HG02943 (cell line): Measurements from ENCODE around the gene CBFA2T3.

Source experiments
- ATAC-seq: cut with Tn5 transposase; IDR thresholded peaks from one replicate; pipeline ENCODE4 v1.9.1; 2021; ENCODE audit warnings: mild to moderate bottlenecking, low read depth, moderate library complexity; ENCODE audit not compliant: unreplicated experiment

Gene CBFA2T3

DNA sequence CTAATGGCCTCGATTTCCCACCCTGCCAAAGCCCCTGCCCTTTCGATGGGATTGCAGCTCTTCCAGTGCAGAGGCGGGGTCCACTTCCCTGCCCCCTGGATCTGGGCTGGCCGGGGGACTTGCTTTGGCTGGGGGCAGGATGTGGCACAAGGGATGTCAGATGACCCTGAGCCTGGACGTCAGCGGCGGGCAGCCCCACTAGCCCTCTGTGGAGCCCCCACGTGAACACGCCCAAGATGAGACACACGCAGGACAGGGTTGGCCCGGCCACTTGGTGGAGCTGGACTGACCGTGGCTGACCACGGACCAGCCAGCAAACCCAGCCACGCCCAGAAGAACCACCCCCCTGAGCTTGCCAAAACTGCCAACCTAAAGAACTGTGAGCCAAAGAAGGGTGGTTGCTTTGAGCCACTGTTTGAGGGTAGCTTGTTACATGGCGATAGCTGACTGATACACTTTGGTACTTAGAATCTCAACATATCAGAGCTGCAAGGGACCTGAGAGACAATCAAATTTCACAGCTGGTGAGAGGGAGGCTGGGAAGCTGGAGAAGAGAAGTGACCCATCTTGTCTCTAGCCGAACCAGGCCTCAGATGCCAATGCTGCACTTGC is 63.9 kb downstream of the CBFA2T3 start:
- ATAC-seq: no peak

DNA sequence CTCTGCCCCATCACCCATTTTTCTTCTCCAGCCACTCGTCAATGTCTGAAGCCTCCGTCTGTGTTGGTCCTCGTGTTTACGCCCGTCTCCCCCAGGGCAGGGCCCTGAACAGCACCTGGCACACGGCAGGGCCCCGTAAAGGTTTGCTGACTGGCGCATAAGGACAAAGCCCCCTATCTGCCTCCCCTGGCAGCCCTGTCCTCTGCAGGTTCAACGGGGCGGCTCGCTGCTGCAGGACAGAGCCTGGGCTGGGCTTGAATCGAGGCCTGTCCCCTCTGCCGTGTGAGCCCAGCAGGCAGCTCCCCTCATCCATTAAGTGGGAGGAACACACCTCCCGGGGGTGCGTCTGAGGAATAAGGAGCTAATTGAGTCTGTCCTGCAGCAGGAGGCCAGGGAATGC is 64.5 kb downstream of the CBFA2T3 start:
- no peak for ATAC-seq

DNA sequence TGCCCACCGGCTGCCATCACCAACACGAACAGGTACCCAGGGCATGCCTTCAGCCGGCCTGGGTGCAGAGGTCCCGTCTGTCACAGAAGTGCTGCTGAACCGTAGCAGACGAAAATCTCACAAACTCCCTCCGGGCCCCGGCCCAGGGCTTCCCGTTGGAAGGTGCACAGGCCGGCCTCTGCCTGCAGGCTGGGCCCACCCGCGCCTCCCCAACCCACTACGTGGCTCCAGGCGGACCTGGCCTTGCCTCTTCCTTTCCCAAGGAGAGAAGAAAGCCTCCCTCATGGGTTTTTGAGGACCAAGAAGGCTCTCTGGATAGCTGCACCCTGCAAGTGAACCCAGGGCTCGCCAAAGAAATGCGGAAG is 65.1 kb downstream of the CBFA2T3 start:
- ATAC-seq: no peak

DNA sequence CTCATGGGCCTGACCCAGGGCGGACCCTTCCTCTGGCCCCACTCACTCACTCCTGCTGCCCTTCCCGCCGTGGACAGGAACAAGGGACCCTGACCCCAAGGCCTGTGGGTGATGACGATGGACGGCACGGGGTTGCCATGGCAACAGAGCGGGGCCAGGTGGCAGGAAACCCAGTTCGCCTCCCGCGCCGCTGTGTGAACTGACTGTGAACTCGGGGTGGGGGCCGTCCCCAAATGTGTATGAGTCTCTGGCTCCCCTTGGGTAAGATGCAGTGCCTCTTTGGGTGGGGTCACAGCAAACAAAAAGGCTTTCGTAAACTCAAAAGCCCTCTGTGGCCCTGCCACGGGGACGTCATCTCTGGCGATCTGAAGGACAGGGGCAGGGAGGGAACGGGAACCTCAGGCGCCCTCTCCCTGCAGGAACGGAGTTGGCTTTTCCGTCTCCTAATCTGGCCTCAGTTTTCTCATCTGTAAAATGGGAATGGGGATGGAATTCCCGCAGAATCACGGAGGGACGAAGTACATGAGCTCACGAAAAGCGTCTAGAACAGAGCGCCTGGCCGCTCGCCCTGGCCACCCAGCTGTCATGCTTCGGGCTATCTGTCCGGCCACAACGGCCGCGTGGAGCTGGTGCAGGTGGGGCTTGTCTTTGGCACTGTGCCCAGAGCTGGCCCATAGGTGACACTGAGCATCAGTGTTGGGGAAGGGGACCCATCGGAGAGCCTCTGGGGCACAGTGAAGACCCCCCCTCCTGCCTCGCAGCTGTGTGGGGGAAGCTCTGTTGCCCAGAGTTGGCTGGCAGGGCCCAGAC is 65.7 kb downstream of the CBFA2T3 start:
- ATAC-seq: no peak

DNA sequence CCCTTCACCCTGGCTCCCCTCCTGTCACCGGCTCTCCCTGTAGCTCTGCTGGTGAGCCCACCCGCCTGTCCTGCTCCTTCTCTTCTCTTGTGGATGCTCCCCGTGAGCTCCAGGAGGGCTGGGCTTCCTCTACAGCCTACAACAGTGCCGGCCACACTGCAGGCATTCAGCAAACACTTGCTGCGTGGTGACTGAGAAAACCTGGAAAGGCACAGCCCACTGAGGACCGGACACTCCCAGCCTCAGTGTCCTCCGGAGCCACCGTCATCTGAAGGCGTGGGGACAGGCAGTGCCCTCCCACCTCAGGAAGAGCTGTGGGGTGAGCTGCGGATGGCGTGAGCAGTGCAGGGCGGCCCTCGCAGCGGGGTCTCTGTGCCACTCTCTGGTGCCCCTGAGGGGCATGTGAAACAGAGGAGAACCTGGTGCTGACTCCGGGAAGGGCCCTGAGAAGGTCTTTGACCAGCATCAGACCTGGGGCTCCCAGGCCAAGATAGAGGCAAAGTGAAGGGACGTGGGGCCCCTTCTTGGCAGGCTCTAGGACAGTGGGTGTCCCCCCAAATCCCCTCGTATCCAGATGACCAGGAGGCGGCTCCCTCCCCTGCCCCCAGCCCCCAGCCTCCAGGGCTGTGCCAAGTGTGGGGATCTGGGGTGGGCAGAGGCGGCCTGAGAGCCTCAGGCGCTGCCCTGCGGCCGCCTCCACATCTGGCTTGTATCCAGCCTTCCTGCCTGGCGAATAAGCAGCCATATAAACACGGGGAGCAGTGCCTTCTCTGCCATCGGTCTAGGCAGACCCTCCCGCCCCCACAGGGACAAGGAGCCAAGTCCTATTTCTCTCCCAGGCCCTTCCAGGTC is 66.5 kb downstream of the CBFA2T3 start:
- no peak for ATAC-seq

DNA sequence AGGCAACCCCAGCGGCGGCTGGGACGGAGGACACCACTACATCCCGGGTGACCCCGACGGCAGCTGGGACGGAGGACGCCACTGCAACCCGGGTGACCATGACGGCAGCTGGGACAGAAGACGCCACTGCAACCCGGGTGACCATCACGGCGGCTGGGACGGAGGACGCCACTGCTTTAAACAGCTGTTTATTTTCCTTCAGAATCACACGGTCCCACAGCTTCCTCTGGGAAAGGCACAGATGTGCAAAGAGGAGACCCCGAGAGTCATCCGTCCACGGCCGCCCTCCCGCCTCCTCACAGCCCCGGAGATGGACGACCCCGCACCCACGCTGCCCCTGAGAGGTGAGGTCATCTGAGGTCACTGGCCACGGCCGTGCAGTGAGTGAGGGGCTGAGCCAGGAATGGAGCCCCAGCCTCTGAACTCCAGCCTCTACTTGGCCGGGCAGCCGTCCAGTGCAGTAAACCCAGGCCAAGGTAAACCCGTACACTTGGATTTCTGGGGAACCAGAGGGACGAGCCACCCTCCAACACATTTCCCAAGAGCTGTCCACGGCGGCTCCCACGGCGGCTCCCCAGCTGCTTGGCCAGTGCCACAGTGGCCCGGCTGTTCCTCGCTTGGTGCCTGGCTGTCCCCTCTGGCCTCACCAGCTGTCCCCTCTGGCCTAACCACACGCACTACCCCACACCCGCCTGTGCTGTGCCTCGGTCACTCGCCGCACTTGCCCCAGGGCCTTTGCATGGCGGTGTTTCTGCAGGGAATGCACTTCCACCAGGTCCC is 67.4 kb downstream of the CBFA2T3 start:
- ATAC-seq: no peak

DNA sequence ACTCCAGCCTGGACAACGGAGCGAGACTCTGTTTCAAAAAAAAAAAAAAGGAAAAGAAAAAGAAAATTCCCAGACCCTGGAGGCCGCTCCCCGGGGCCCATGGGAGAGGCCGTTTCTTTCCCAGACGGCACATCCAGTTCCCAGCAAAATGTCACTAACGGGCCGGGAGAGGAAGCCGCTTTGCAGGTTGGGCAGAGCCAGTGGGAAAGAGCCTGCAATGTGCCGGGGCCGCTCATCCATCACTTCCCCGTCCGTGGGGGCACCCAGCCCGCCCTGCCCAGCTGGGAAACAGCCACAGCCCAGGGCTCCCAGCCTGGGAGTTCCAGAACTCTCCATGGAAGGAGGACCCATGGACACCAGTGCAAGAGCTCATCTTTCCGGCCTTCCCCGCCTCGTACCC is 68.7 kb downstream of the CBFA2T3 start:
- ATAC-seq: no peak

DNA sequence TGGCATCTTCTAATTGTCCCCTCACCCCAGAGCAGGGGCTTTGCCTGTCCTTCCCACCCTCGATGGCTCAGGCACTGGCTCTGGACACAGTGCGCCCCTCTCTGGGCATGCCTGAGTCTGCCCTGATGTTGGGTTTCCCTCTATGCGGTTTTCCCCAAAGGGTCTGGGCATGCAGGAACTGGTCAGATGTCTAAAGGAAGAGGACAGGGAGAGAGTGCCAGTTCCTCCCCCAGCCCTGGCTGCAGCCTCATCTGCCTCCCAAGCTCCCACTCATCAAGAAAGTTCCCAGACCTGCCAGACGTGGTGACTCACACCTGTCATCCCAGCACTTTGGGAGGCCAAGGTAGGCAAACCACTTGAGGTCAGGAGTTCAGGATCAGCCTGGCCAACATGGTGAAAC is 69.2 kb downstream of the CBFA2T3 start:
- no peak for ATAC-seq

DNA sequence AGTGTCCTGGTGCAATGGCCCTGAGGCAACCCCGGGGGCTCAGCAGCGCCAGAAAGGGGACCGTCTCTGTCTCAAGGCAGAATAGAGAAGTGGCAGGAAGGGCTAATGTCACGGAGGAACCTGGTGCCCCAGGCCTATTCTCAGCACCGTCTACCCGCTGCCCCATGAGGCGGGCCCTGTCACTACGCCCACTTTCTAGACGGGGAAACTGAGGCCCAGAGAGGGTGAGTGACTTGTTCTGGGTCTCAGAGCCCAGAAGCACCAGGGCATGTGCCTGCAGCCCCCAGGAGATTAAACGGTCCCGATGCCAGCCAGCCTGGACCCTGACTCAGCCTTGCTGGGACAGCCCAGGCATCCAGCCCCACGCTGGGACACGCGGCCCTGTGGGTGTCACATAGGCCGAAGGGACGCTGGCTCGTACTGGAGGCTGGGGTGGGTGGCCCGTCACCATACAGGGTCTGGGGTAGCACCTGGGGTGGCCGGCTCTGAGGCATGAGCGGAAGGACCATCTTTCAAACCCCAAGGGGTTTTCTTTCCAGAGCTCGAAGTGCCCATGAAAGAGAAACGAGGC is 70.4 kb downstream of the CBFA2T3 start:
- ATAC-seq: no peak

DNA sequence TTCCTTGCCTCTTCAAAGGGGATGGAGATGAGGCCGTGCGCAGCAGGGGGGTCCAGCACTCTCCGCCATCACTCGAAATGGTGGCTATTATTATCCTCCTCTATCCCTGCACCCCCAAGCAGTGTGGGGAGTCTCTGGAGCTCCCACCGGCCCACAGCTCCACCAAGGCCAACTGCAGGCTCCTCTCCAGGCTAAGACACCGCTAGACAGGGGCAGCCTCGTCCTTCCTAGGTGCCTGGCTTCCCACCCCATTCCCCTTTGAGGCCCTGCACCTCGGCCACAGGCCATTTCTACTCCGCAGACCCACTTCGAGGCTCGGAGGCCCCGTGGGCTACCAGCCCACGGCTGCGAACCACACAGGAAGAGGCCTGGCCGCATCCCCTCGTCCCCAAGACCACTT is 71.0 kb downstream of the CBFA2T3 start:
- no peak for ATAC-seq

DNA sequence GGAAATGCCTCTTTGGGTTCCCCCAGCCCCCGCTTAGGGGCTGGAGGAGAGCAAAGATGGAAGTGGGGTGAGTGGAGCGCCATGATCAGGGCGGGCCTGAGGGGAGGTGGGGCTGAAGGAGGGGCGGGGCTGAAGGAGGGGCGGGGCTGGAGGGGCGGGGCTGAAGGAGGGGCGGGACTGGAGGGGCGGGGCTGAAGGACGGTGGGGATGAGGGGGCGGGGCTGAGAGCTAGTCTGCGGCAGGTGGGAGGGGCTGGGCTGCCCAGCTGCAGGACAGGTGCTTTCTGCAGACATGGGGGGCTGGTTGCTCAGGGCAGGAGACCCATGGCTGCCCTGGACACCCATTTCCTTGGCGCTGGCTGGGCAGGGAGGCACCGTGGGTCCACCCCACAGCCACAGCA is 71.4 kb downstream of the CBFA2T3 start:
- ATAC-seq: no peak

DNA sequence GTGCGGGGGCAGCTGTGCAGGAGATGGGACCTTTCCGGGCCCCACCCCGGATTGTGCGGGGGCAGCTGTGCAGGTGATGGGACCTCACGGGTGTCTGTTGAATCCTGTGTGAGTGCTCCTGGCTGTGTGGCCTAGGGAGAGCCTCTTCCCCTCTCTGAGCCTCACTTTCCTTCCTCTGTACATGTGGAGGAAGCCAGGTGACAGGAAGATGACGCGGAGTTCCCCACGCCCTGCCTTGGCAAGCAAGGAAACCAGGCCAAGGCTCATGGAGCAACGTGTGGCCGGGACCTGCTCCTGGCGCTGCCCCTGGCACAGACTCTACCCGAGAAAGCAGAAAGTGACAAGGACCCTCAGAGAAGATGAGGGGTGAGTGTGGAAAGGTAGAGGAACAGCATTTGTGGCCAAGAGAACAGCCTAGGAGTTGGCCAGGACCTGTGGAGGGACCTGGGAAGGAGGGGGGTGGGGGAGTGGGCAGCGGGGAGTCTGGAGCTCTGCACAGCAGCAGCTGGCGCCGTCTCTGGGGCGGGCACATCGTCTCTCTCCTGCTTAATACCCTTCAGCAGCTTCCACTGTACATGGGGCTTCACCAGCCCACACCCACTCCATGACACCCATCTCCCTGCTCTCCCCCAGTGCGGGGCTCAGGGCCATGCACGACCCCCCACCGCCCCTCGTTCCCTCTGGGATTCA is 72.2 kb downstream of the CBFA2T3 start:
- no peak for ATAC-seq

DNA sequence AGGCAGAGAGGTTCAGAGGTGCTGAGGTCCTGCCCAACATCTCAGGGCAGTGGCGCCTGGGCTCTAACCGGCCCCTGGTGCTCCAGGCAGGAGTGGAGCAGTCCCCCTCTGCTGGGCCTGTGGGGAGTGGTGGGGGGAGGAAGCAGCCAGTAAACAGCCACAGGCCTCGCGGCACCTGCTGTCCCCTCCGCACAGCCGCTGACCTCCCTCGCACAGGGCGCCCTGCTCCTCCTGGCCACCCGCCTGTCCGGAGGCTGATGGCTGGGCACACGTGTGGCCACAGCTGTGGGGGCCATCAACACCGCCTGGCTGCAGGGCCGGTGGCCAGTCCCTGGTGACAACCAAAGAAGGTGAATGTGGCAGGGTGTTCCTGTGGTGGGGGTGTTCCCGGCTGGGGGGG is 73.7 kb downstream of the CBFA2T3 start:
- no peak for ATAC-seq

DNA sequence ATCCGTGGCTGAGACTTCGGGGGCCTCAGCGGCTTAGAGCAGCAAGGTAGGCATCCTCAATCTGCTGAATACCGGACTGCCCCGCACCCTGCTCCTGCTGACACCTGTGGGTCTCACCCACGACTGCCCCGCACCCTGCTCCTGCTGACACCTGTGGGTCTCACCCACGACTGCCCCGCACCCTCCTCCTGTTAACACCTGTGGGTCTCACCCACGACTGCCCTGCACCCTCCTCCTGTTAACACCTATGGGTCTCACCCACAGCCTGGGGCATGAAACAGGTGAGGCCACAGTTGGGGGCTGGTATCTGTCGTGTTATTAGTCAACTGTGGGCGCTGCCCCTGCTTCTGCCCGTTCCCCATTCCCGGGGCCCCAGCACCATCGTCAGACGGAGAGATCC is 74.3 kb downstream of the CBFA2T3 start:
- ATAC-seq: no peak

DNA sequence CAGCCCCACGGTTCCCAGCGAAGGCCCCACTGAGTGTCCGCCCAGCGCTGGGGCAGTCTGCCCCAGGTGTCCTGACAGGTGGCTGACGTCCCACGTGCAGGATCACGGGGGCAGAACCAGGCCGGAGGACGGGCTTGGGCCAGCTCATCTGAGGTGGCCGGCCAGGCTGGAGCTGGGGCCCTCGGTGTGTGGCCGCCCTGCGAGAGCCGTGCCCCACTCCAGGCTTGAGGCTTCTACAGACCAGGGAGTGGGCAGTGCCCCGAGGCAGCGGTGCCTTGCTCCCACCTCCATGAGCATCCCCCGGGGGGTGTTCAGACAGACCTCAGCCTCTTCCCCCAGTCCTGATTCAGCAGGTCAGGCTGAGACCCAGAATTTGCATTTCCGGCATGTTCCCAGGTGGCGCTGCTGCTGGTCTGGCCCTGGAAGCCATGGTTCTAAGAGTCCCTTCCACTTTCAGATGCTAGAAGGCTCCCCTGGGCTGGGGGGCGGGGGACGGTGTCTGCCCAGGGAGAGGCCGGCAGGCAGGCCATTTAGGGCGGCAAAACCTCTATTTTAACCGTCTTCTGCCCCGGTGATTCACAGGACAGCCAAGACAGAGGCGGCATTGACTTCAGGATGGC is 75.2 kb downstream of the CBFA2T3 start:
- no peak for ATAC-seq

DNA sequence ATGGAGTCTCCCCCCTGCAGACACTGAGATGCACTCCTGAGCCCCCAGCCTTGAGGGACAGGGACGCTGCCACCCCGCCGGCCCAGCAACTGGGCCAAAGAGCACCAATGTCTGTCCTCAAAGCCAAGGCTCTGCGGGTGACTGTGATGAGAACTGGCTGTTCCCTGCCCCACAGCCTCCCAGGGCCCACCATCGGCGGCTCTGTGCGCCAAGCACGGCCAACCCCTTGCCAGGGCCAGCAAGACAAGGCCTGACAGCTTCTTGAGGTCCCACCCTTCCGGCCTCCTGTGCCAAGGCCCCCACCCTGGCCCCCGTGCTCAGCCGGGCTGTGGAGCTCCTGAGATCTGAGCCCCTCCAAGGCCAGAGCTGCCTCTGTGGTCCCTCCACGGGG is 76.3 kb downstream of the CBFA2T3 start:
- ATAC-seq: no peak

DNA sequence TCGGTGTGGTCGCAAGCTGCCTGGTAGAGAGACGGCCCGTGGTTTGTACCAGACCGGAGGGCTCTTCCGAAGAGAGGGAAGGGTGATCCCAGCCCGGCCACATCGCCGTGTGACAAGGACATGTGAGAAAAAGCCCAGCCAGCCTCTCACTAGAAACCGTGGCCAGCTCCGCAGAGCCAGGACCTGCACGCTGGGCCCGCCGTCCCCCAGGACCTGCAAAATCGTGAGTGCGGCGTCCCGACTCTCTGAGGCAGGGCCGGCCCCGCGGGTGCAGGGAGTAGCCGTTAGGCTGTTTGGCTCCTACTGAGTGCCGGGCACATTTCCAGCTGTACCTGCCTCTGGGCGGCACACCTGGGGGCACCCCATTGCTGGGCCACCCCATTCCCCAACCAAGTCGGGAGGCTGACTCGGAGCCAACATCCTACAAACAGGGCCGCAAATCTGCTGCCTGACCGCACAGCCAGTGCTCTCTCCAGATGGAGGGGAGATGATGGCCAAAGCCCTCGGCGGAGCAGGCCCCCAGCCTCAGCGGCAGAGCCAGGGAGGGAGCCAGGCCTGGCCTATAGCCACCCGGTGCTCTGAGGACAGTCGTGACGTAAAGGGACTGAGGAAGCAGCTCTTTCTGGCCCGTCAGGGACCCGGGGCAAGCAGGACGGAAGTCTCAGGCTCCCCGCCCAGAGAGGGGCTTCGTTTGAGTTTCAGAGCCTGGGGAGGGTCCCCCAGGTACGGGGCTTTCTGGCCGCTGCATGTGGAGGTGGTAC is 76.9 kb downstream of the CBFA2T3 start:
- no peak for ATAC-seq

DNA sequence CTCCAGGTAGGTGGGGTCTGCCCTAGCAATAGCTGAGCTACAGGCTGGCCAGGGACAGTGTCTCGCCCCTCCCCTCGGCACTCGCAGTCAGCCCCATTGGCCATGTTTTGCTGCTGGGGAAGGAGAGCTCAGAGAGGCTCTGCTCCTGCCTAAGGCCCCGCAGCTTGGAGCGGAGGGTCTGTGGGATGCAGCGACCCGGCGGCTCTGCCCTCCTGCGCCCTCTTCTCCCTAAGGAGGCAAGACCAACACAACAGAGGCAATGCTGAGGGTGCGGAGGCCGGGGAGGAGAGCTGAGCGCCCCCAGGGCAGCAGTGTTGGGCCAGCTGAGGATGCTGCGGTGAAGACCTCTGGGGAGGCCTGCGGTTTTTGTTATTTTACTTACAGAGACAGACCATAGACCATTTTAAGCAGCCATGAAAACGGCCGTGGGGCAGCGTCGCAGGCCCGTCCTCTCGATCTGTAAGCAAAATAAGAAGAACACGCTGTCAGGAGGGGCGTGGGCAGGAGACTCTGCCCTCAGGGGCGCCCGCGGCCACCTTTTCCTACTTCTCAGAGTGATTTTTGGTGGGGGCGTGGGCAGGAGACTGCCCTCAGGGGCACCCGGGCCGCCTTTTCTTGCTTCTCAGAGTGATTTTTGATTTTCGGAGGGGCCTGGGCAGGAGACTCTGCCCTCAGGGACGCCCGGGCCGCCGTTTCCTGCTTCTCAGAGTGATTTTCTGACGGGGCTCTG is 79.1 kb downstream of the CBFA2T3 start:
- ATAC-seq: no peak
